ENCODE measurements around the gene RAI2. TPM values are rescaled to one million over a fixed set of nuclear protein-coding genes. Genes with fewer than 3 reads are reported as not detected.

RAI2 gene
- total RNA-seq, 3 donors from 2014 or later, result 3.6 to 20.7 (median 4.7) TPM

GRCh38 chrX:17813277-17813676, 47.8 kb downstream of the RAI2 start:
- intact Hi-C loops (cut with DNase I, micrococcal nuclease), result no loop called here
- ATAC-seq (peak; percentile 85), DNase-seq (peak in 1 of 3 donors; percentile 11)

DNA sequence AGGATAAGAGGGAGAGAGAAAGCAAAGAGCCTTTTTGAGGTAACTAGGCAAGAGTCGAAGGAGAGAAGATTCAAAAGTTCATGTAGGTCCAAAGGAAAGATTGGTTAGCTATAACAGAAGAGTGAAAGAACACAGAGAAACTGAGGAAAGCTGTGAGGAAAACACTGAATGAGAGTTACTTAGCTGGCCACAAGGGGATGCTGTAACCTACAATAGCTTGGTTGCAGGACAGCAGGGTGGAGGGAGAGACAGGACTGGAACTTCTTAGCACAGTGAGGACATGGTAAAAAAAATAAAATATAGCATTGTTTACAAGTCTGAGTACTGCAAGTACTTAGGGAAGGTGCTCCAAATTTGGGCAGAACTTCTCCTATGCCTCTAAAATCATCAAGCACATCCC, 48.3 kb downstream of the RAI2 start:
- intact Hi-C loops (cut with DNase I, micrococcal nuclease), result no loop called here
- no peaks in the 10 kb centered on the region for H3K9me3 ChIP-seq
- no peak overlapping the region for H3K4me3 ChIP-seq
- peak; percentile 69 for ATAC-seq
- no peaks in the 10 kb centered on the region for H3K36me3 ChIP-seq (ENCODE audit: low read depth)
- TF ChIP-seq CTCF (IDR thresholded peaks at IDR 0.05), result peak; percentile 18
- no peaks in the 10 kb centered on the region for H3K4me1 ChIP-seq (ENCODE audit: low read depth)
- DNase-seq, result peak in 1 of 3 donors; percentile 40

More at GRCh38 chrX:17813277-17813676, 47.8 kb downstream of the RAI2 start:
- H3K4me1 ChIP-seq (ENCODE audit: low read depth), result no peaks in the 10 kb centered on the region
- H3K4me3 ChIP-seq, result no peak overlapping the region
- no peaks in the 10 kb centered on the region for H3K9me3 ChIP-seq
- no peaks in the 10 kb centered on the region for H3K36me3 ChIP-seq (ENCODE audit: low read depth)
- no peak for TF ChIP-seq CTCF (IDR thresholded peaks at IDR 0.05)

GRCh38 chrX:17809984-17810383, 51.1 kb downstream of the RAI2 start:
- intact Hi-C loops (cut with DNase I, micrococcal nuclease), result no loop called here
- Histone ChIP-seq H3K36me3 (ENCODE audit: low read depth) (no peaks in the 10 kb centered on the region), H3K9me3 (no peaks in the 10 kb centered on the region), H3K4me1 (ENCODE audit: low read depth) (no peaks in the 10 kb centered on the region), H3K4me3 (no peak overlapping the region)
- DNase-seq (no peak), ATAC-seq (no peak)
- TF ChIP-seq CTCF (IDR thresholded peaks at IDR 0.05), result no peak

DNA sequence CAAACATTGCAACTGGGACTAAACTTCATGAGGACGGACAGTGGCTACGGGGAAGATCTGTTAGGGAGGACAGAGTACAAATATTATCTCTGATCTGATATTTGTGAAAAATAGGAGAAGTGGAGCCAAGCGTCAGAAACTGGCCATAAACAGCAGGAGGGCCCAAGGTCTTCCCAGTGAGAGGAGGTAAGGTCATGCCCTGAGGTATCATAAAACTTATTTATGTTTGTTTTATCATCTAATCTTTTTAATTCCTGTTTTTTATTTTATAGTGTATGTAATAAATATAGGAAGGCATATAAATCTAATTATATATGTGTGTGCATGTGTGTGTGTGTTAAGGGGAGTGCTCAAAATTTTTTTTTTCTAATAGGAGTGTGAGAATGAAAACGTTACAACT, 51.8 kb downstream of the RAI2 start:
- no peak for DNase-seq
- no peak for TF ChIP-seq CTCF (IDR thresholded peaks at IDR 0.05)
- intact Hi-C loops (cut with DNase I, micrococcal nuclease), result no loop called here

GRCh38 chrX:17805120-17805519, 56.0 kb downstream of the RAI2 start:
- ATAC-seq (peak; percentile 19), DNase-seq (no peak)
- H3K4me1 ChIP-seq (ENCODE audit: low read depth), result no peaks in the 10 kb centered on the region
- no peaks in the 10 kb centered on the region for H3K36me3 ChIP-seq (ENCODE audit: low read depth)
- no peak overlapping the region for H3K4me3 ChIP-seq
- intact Hi-C loops (cut with DNase I, micrococcal nuclease), result no loop called here
- TF ChIP-seq CTCF (IDR thresholded peaks at IDR 0.05), result no peak
- no peaks in the 10 kb centered on the region for H3K9me3 ChIP-seq

More for the DNA sequence above, 51.8 kb downstream of the RAI2 start:
- no peak for ATAC-seq
- H3K9me3 ChIP-seq, result no peaks in the 10 kb centered on the region
- H3K4me3 ChIP-seq, result no peak overlapping the region
- H3K36me3 ChIP-seq (ENCODE audit: low read depth), result no peaks in the 10 kb centered on the region
- no peaks in the 10 kb centered on the region for H3K4me1 ChIP-seq (ENCODE audit: low read depth)

DNA sequence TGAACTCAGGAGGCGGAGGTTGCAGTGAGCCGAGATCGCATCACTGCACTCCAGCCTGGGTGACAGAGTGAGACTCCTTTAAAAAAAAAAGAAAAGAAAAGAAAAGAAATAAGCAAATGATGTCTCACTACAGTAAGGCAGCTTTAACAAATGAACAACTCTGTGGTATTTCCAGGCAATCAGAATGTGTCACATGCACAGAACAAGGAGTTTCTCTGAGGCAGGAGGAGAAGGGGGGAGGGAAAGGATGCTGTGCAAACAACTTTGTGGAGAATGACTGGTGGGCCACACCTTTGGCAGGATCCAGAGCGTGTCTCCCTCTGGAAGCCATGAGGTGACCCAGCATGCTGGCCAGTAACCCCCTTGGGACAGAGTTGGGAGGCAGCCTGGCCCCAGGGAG, 57.6 kb downstream of the RAI2 start:
- Histone ChIP-seq H3K36me3 (ENCODE audit: low read depth) (no peaks in the 10 kb centered on the region), H3K9me3 (no peaks in the 10 kb centered on the region), H3K4me1 (ENCODE audit: low read depth) (no peaks in the 10 kb centered on the region), H3K4me3 (no peak overlapping the region)
- no peak for ATAC-seq
- TF ChIP-seq CTCF (IDR thresholded peaks at IDR 0.05), result no peak
- no peak for DNase-seq
- intact Hi-C loops (cut with DNase I, micrococcal nuclease), result no loop called here
